GM18870 (cell line): ENCODE measurements around the gene PPP6C.
"Not testable (repeated sequence)": the region's sequence is repeated elsewhere in the genome, so short reads cannot be mapped to it uniquely, and the experiment has no call there.

Source experiments
- ATAC-seq: cut with Tn5 transposase; IDR thresholded peaks from one replicate; pipeline ENCODE4 v1.9.1; 2021; ENCODE audit warnings: moderate library complexity; ENCODE audit not compliant: unreplicated experiment

The PPP6C gene

DNA sequence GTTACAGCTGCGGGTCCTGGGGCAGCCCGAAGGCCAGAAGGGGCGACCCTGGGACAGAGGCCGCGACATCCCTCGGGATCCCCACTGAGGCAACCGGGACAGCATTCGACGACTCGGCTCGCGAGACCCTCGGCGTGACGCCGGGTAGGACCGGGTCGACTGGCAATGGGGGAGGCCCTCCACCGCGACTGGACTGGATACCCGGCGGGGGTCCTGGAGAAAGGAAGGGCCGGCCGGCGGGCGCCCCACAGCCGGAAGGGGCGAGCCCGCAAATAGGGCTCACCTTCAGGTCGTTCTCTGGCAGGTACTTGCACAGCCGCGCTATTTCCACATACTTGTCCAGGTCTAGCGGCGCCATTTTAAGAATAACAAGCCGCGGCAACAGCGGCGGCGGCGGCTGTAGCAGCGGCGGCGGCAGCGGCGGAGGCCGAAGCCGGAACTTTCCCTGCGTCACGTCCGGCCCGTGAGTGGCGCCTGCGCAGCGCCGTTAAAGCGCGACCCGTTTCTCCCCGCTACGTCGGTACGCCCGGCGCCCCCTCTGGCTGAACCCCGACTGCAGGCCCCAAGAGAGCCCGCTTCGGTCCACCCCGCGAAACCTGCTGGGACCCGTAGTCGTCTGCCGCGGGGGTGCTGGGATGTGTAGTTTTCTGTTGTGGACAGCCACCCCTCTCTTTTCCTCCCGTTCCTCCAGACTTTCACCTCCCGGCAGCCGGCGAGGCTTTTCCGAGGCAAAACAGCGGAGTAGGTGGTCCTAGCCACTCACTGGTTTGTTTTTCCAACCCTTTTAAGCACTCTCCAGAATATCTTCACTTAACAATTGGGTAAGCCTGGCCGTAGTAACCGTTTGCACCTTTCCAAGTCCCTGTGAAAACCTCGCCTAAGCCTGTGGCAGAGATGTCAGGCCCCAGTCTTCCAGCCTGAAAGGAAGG lies at the start of gene PPP6C:
PPP6C (minus strand) TSS at position 443 of the 929 bp plus-strand sequence; CDS start at position 358, 85 bp downstream.
- ATAC-seq: peak; percentile 84

DNA sequence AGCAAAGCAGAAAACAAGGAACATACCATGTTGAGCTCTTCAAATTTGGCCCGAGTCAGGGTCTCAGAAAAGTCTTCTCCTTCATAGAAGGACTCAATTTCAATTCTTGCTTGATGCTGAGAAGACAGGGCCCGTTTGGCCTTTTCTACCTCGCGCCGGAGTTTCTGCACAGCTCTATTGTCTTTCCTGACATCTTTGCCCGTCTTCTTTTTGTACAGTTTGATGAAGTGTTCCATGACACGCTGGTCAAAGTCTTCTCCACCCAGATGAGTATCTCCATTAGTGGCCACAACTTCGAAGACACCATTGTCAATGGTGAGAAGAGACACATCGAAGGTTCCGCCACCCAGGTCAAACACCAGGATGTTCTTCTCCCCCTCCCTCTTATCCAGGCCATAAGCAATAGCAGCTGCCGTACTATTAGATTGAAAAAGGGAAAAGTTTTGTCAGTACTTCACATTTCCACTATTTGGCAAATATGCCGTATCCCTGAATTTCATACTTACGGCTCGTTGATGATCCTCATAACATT lies 49.4 kb upstream of the PPP6C start:
- no peak for ATAC-seq

DNA sequence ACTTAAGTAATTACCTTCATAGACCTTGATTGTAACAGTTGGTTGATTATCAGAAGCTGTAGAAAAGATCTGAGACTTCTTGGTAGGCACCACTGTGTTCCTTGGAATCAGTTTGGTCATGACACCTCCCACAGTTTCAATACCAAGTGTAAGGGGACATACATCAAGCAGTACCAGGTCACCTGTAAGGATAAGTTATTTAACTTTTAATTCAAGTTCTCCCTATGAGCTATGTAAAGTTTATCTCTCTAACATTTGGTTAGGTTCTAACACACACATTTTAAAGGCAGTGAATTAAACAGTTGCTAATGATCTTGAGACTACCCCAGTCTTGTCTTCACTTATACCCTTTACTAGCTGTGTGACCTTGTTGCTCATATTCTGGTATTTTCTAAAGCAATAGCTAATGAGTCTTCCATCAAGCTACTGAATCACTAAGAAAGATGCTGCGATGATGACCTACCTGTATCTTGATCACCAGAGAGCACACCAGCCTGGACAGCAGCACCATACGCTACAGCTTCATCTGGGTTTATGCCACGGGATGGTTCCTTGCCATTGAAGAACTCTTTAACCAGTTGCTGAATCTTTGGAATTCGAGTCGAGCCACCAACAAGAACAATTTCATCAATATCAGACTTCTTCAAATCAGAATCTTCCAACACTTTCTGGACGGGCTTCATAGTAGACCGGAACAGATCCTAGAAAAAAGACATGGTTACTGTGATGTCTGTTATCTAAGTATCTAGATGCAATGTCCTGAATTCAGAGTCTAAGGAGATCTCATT lies 48.7 kb upstream of the PPP6C start:
- ATAC-seq: no peak

DNA sequence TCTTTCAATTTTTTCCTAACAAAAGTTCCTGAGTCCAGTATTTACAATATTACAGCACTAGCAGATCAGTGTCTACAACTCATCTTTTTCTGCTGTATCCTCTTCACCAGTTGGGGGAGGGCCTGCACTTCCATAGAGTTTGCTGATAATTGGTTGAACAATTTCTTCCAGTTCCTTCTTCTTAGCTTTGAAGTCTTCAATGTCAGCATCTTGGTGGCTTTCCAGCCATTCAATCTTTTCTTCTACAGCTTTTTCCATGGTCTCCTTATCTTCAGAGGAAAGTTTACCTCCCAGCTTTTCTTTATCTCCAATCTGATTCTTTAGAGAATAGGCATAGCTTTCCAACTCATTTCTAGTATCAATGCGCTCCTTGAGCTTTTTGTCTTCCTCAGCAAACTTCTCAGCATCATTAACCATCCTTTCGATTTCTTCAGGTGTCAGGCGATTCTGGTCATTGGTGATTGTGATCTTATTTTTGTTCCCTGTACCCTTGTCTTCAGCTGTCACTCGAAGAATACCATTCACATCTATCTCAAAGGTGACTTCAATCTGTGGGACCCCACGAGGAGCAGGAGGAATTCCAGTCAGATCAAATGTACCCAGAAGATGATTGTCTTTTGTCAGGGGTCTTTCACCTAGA lies 47.0 kb upstream of the PPP6C start:
- not testable (repeated sequence) for ATAC-seq

DNA sequence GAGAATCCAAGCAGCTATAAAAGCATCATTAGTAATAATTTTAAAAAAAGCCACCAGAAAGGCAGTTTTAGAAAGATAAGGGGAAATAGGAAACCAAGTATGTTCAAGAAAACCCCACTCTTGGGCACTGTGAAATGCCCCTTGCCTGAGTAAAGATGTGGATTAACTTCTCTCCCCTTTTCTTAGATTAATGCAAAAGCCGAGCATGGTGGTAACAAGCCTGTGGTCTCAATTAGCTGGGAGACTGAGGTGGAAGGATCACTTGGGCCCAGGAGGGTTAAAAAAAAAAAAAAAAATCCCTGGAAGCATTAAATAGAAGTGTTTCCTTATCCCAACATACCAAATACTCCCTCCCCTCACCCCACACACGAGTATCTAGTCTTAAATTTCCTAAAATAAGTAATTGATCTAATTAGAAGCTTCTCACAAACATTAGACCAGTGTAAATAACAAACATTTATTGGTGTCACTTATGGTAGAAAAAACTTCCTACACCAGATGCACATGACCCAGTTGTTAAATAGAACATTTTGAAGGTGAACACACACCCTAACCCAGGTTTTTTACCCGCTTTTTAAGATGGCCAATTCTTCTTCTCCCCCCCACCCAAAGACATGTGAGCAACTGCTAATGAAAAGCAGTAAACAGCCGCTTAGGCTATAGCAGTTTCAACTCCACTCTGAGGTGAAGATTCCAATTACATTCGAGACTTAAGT lies 46.4 kb upstream of the PPP6C start:
- ATAC-seq: no peak

DNA sequence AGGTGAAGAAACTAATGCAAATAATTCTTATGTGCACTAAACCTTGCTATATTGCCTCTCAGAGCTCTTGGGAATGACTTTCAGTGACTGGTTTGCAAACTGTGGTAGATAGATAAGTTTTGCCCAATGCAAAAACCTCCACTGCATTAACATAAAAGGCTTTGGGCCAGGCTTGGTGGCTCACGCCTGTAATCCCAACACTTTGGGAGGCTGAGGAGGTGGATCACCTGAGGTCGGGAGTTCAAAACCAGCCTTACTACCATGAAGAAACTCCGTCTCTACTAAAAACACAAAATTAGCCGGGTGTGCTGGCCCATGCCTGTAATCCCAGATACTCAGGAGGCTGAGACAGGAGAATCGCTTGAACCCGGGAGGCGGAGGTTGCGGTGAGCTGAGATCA lies 44.5 kb upstream of the PPP6C start:
- not testable (repeated sequence) for ATAC-seq

DNA sequence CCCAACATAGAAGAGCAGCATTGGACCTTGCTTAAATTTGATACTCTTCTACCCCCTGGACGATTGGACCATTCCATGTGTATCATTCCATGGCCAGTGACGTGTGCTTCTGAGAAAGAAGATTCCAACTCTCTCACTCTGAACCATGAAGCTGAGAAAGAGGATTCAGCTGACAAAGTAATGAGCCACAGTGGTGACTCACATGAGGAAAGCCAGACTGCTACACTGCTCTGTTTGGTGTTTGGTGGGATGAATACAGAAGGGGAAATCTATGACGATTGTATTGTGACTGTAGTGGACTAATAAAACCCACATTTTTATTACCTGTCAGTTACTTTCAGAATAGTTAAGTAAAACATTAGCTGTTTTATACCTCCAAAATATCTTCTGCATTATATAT lies 44.1 kb upstream of the PPP6C start:
- ATAC-seq: no peak

DNA sequence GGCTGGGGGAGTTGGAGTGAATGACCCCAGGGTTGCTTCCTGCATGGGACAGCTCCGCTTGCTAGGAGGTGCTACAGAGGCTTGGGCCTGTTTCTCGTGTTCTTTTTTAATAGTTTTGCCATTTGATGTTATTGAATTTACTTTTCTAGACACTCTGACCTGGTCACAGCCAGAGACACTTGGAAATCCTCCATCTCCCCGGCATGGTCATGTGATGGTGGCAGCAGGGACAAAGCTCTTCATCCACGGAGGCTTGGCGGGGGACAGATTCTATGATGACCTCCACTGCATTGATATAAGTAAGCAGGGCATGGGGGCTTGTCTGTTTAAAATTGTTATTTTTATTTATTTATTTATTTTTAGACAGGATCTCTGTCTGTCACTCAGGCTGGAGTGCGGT lies 38.2 kb upstream of the PPP6C start:
- no peak for ATAC-seq

DNA sequence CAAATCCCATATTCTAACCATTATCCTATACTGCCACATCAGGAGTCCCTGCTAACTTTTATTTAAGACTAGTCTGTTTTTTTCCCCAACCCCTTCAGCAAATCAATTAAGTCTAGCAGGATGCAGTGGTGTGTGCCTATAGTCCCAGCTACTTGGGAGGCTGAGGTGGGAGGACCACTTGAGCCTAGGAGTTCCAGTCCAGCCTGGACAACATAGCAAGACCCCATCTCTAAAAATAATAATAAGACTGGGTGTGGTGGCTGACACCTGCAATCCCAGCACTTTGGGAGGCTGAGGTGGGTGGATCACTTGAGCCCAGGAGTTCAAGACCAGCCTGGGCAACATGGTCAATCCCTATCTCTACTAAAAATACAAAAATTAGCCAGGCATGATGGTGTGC lies 35.3 kb upstream of the PPP6C start:
- not testable (repeated sequence) for ATAC-seq

DNA sequence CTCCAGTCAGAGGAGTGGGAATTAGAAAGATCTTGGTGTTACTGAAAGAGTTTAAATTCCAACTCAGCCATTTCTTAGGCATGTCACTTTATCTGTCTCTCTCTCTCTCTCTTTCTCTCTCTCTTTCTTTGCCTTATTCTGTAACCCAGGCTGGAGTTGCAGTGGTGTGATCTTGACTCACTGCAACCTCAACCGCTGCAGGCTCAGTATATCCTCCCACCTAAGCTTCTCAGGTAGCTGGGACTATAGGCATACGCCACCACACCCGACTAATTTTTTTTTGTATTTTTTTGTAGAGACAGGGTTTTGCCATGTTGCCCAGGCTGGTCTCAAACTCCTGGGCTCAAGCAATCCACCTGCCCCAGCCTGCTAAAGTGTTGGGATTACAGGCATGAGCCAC lies 29.0 kb upstream of the PPP6C start:
- ATAC-seq: no peak

DNA sequence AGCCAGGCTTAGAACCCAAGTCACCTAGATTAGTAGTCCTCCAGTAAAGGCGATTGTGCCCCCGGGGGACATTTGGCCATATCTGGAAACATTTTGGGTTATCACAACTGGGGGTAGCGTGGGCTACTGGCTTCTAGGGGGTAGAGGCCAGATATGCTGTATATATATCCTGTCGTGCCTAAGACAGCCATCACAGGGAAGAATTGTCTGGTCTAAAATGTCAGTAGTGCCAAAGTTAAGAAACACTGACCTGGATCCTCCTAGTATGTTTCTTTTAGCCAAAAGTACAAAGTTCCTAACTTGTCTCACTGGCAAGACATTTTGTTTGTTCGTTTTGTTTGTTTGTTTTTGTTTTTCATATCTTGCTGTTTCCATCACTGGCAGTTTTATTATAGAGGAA lies 24.6 kb upstream of the PPP6C start:
- no peak for ATAC-seq

DNA sequence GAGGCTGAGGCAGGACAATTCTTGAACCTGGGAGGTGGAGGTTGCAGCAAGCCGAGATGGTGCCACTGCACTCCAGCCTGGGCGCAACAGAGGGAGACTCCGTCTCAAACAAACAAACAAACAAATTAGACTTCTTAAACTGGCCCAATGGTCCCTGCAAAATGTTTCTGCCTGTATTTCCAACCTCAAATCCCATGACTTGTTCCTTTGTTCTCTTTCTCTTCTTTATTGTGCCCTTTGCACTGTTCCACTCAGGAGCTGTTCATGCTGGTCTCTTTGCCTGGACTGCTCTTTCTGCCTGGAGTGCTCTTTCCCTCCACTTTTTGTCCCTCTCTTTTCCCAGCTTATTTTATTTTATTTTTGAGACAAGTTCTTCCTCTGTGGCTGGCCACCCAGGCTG lies 14.9 kb upstream of the PPP6C start:
- ATAC-seq: no peak

DNA sequence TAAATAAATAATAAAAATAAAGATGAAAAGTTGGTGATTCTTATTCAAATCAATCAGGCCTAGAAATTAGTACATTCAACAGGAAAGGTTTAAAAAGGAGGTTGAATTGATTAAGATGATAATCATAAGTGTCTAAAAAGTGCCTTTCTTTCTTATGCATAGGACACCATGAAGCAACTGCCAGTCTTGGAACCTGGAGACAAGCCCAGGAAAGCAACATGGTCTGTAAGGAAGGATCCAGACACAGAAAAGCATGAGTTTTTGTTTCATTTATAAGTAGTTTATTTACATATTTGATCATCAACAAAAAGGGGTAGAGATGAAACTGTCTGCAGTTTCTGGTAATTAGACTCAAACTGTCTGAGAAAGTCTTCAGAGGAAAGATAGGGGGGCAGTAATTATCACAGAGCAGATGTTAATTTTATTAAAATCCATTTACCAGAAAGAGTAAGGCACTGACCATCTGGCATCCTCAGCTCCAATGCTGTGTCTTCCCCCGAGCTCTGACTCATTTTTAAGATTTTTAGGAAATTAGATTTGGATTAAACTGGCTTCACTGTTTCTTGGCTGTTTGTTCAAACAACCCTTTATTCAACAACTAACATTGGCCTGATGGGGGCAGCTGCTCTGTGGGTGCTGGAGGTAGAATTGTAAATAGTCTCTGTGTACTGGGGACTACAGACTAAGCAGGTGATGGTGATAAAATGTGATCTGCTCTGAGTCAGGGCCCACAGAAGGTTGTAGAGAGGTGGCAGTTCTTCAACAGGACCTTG lies 13.4 kb upstream of the PPP6C start:
- ATAC-seq: no peak

DNA sequence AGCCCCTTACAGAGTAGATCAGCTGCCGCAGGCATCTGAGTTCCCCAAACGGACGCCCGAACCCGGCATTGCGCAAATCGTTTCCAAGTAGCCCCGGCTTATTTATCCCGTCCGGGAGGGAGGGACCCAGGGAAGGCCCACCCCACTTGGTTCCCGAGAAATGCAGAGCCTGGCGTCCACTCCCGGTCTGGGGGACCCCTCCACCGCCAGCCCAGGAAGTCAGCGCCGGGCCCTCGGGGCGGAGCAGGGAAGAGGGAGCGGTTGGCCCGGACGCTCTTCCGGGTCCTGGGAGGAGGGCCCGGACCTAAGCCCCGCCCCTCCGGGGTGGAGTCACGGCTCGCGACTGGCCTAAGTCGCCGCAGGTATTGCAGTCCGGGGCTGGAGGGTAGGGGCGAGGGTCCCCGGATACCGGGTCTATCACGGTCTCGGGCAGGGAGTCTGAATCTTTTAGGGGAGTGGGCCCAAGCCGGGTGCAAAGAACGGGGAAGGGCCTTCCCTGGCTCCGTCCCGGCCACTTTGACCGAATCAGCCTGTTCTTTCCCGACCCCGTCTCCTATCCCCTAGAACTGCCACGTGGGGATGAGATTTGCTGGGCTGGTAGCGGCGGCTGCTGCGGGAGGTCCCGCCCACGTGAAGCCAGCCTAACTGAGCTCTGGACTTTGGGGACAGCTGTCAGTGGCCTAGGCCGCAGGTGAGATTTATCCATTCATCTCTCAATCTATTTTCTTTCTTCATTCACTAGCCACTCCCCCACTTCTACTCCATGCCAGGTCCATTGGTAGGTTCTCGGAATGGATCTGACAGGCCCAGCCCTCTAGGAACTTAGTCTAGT lies 10.8 kb upstream of the PPP6C start, which contains the start of gene RABEPK:
RABEPK (plus strand) TSS at position 327 of the 832 bp plus-strand sequence. CDS start 2,472 bp downstream, outside the sequence.
- ATAC-seq: peak; percentile 78

DNA sequence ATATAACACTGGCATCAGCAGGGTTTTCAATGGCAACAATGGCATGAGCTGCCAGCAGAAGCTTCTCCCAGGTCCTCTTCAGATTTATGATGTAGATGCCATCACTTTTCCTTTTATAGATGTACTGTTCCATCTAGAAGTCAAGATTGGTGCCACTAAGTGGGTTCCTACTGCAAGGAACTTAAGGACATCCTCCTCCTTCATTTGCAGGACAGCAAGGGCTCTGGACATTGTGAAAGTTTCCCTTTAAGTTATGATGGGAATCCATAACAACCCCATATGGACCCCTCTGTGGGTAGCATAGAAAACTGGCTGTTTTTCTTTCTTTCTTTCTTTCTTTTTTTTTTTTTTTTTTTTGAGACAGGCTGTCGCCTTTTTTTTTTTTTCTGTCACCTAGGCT lies 6.0 kb upstream of the PPP6C start:
- not testable (repeated sequence) for ATAC-seq

DNA sequence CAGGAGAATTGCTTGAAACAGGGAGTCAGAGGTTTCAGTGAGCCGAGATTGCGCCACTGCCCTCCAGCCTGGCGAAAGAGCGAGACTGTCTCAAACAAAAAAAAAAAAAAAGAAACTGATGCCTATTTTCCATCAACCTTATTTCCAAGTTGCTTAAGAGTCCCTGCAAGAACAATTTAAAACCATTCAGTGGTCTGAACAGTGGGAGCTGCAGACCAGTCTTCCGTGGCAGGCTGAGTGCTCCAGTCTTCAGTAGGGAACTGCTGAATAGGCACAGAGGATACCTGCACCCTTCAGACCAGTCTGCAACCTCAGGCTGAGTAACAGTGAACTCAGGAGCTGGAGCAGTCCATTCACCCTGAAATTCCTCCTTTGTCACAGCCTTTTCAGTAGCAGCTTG lies 4.9 kb upstream of the PPP6C start:
- ATAC-seq: not testable (repeated sequence)

DNA sequence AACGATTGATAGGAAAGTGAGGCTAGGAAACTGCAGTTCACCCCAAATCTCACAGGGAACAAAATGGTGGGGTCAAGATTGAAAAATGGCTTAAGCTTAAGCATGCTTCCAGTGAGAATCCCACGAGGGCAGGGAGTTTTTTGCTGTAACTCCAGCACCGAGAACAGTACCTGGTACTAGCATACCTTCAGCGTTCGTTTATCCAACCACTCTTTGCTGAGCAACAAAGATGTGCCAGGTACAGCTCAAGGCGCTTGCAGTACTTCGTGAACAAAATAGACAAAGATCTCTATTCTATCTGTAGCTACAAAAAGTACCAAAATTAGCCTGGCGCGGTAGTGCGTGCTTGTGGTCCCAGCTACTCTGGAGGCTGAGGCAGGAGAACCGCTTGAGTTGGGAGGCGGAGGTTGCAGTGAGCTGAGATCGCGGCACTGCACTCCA lies 778 bp upstream of the PPP6C start:
- ATAC-seq: no peak

DNA sequence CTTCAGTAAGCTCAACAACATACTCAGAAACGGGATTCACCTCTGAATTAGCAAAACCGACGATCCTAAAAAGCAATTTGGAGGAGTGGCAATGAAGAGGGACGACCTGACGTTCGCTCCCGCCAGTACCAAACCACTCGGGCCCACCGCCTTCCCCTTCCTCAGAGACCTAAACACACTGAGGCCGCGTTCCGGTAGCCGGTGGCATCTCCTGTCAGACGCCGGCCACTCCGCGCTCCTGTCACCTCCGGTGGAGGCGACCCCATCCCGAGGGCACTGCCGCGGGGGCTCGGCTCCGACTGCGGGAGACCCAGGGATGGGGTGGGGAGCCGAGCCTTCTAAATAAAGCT lies 617 bp downstream of the PPP6C start:
- ATAC-seq: peak; percentile 15

DNA sequence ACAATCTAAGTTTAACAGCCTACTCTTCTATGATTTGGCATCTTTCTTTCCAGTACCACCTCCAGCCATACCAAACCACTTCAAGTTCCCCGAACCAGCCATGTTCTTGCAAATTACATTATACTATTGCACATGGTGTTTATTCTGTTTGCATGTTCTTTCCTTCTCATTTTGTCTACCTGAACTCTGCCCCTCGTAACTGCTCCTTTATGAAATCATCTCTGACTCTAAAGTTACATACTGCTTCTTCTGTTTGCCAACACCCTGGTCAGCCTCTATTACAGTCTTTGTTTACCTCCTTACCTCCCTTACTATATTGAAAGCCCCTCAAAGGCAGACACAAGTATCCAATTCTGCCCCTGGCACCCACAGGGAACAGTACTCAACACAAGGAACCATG lies 6.0 kb downstream of the PPP6C start:
- no peak for ATAC-seq
